ENCODE measurements around the gene RAB27A.

DNA sequence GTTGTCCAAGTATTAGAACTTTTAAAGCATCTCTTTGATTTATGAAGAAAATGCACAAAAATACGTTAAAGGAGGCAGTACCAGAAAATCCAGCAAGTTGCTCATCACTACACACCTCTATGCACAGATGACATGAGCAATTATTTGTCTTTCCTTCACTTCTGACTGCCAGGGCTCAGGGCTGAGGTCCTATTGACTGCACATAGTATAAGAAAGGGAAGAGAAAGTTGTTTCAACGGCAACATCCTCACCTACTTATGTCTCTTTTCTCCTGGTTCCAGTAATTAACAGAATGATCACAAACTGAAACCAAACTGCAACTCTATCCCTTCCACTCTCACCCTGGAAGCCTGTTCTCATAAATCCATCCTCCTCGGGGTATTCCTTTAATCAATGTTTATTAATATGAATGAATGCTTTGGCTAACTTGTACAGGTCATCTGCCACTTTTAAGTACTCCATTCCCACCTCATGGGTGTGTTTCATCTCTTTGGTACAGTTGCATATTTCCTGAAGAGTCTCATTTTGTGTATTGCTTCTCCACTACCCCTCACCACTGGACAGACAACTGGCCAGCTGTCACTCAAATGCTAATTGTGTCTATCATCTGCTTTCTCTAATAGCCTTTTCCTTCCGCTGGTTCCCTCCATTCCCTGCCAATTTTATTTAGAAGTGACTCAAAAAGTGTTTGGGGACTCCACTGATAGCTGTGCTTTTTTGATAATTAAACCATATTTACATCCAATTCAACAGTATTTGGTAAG lies 34.5 kb downstream of the RAB27A start:
- no peak for TF ChIP-seq HIVEP1 (CRISPR knock-in tag; IDR thresholded peaks at IDR 0.05)
- no peak for TF ChIP-seq ZC3H11A (IDR thresholded peaks at IDR 0.05; ENCODE audit: low read depth, low read length)
- TF ChIP-seq SOX6 (IDR thresholded peaks at IDR 0.05), result no peak
- TF ChIP-seq, protein P1, sequence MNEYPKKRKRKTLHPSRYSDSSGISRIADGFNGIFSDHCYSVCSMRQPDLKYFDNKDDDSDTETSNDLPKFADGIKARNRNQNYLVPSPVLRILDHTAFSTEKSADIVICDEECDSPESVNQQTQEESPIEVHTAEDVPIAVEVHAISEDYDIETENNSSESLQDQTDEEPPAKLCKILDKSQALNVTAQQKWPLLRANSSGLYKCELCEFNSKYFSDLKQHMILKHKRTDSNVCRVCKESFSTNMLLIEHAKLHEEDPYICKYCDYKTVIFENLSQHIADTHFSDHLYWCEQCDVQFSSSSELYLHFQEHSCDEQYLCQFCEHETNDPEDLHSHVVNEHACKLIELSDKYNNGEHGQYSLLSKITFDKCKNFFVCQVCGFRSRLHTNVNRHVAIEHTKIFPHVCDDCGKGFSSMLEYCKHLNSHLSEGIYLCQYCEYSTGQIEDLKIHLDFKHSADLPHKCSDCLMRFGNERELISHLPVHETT (CRISPR knock-in tag; conservative IDR thresholded peaks at IDR 0.05 in 1 of 2, IDR thresholded peaks at IDR 0.05 in 1 of 2), result no peak
- TF ChIP-seq POLR2A (conservative IDR thresholded peaks at IDR 0.05), result no peak
- TF ChIP-seq, protein P2, sequence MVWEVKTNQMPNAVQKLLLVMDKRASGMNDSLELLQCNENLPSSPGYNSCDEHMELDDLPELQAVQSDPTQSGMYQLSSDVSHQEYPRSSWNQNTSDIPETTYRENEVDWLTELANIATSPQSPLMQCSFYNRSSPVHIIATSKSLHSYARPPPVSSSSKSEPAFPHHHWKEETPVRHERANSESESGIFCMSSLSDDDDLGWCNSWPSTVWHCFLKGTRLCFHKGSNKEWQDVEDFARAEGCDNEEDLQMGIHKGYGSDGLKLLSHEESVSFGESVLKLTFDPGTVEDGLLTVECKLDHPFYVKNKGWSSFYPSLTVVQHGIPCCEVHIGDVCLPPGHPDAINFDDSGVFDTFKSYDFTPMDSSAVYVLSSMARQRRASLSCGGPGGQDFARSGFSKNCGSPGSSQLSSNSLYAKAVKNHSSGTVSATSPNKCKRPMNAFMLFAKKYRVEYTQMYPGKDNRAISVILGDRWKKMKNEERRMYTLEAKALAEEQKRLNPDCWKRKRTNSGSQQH (CRISPR knock-in tag; IDR thresholded peaks at IDR 0.05), result no peak
